Smooth muscle cell (in vitro differentiated cells): ENCODE data around the gene YIPF6. TPM values are rescaled to one million over a fixed set of nuclear protein-coding genes. Genes with fewer than 3 reads are reported as not detected.

ENCODE experiments used
- DNase-seq: peaks from one replicate; lab custom pipeline; 2025; ENCODE audit not compliant: unreplicated experiment; lab: John Stamatoyannopoulos, UW
- H2AFZ ChIP-seq: fragments of 200-600 bp; sonication (generic); 2 replicates; pipeline ENCODE4 v1.6.0; 2016; ENCODE audit warnings: antibody characterized with exemption, low read depth, mild to moderate bottlenecking
- H3F3A ChIP-seq: fragments of 200-600 bp; sonication (generic); 2 replicates; pipeline ENCODE4 v1.6.0; 2017; ENCODE audit warnings: antibody characterized with exemption, low read depth
- H3K27ac ChIP-seq: fragments of 200-600 bp; sonication (generic); 2 replicates; pipeline ENCODE4 v1.5.1; 2016; ENCODE audit warnings: low read depth, mild to moderate bottlenecking
- H3K27me3 ChIP-seq: fragments of 200-600 bp; sonication (generic); 2 replicates; pipeline ENCODE4 v1.6.1; 2016; ENCODE audit warnings: low read depth, mild to moderate bottlenecking
- H3K36me3 ChIP-seq: fragments of 200-600 bp; sonication (generic); 2 replicates; pipeline ENCODE4 v1.5.1; 2016; ENCODE audit warnings: low read depth
- H3K4me1 ChIP-seq: fragments of 200-600 bp; sonication (generic); 2 replicates; pipeline ENCODE4 v1.5.1; 2016; ENCODE audit warnings: low read depth
- H3K4me2 ChIP-seq: fragments of 200-600 bp; sonication (generic); 2 replicates; pipeline ENCODE4 v1.6.0; 2016; ENCODE audit warnings: mild to moderate bottlenecking
- H3K4me3 ChIP-seq: fragments of 200-600 bp; sonication (generic); 2 replicates; pipeline ENCODE4 v1.5.1; 2016; ENCODE audit warnings: mild to moderate bottlenecking
- H3K79me2 ChIP-seq: fragments of 200-600 bp; sonication (generic); 2 replicates; pipeline ENCODE4 v1.6.0; 2016; ENCODE audit warnings: low read depth, mild to moderate bottlenecking
- H3K9ac ChIP-seq: fragments of 200-600 bp; sonication (generic); 2 replicates; pipeline ENCODE4 v1.6.0; 2016; ENCODE audit warnings: low read depth
- H3K9me3 ChIP-seq: fragments of 200-600 bp; sonication (generic); replicated peaks from 2 replicates; pipeline ENCODE4 v1.5.1; 2016; ENCODE audit warnings: low read depth
- H4K20me1 ChIP-seq: fragments of 200-600 bp; sonication (generic); 2 replicates; pipeline ENCODE4 v1.6.0; 2016; ENCODE audit warnings: low read depth
- WGBS: methylation state at CpG from one replicate; pipeline ENCODE4 v1.1.7; 2016; ENCODE audit warnings: low lambda C conversion rate; 5-methylcytosine and 5-hydroxymethylcytosine counted together
- polyA plus RNA-seq: library from polyadenylated mRNA; unstranded; fragments of >200 nt; fragmentation: Nextera tagmentation; extraction: Ambion mirVana; gene quantifications from 2 replicates; pipeline ENCODE4 v1.2.1, GENCODE V29; 2016
- total RNA-seq: library from RNA; depleted of rRNA; stranded (reverse); fragments of >200 nt; gene quantifications from 2 replicates; pipeline ENCODE4 v1.2.3, GENCODE V29; 2014
- TF ChIP-seq, protein P1 (sequence below): fragments of 200-600 bp; sonication (generic); IDR thresholded peaks from 2 replicates; pipeline ENCODE4 v1.5.1; 2017; ENCODE audit warnings: borderline replicate concordance, mild to moderate bottlenecking, antibody characterized with exemption; ENCODE audit not compliant: insufficient read depth, poor library complexity, severe bottlenecking

YIPF6 gene
- total and polyA plus RNA-seq, 2 experiments from 2014 or later: 32.6 to 36.0 TPM

DNA sequence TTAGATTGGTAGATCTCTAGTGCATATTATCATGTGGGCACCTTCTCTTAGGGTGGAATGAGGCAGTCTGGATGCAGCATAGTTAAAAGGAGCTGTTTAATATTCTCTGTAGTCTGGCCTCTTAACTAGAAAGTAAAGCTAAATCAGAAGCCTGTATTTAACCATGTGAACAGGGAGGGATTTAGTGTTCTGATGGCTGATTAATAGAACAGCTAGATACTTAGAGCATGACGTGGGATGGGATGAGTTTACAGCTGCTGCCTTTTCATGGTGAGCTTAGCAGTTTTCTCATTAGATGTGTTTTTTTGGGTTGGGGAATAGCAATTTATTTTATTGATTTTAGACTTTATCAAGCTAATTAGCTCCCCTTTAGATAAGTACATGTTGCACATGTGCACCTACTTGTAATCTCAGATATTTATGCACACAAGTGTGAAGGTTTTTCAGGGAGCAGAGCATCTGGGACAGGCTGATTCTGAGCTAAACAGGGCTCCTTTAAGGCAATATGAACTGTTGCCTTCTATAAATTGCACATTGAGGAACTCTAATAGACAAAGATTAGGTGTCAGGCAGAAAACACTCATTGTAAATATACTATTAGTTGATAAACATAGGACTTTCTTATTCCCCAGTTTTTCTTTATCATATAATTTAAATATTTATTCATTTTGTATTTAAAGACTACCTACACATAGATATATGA, 34.1 kb downstream of the YIPF6 start:
- TF ChIP-seq, protein P1, sequence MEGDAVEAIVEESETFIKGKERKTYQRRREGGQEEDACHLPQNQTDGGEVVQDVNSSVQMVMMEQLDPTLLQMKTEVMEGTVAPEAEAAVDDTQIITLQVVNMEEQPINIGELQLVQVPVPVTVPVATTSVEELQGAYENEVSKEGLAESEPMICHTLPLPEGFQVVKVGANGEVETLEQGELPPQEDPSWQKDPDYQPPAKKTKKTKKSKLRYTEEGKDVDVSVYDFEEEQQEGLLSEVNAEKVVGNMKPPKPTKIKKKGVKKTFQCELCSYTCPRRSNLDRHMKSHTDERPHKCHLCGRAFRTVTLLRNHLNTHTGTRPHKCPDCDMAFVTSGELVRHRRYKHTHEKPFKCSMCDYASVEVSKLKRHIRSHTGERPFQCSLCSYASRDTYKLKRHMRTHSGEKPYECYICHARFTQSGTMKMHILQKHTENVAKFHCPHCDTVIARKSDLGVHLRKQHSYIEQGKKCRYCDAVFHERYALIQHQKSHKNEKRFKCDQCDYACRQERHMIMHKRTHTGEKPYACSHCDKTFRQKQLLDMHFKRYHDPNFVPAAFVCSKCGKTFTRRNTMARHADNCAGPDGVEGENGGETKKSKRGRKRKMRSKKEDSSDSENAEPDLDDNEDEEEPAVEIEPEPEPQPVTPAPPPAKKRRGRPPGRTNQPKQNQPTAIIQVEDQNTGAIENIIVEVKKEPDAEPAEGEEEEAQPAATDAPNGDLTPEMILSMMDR: no peak
- no peak overlapping the region for H3K9ac ChIP-seq
- H3K27ac ChIP-seq: no peak overlapping the region

DNA sequence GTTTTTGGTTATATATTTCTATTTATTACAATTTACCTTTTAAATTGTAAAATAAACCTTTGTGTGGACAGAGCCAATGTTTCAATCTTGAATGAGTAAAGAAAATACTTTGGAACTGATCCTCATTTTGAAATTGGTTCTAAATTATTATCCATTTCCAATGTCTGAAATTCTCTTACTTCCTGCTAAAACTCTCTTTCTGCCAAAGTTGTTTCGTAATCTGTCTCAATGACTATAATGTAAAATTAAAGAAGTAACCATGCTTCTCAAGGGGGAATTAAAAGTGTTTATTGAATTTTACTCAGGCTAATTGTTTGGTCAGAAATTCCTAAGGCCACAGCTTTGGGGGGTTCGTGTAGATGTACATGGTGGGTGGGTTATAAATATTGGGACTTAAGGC, 34.8 kb downstream of the YIPF6 start:
- Histone ChIP-seq H3K9me3 (no peaks in the 10 kb centered on the region), H3K4me2 (no peak overlapping the region), H3K36me3 (no peaks in the 10 kb centered on the region), H3K27ac (no peak overlapping the region), H4K20me1 (peaks cover 5% of the 10 kb centered on the region), H3K27me3 (no peaks in the 10 kb centered on the region), H3K79me2 (no peaks in the 10 kb centered on the region), H2AFZ (no peak overlapping the region), H3K4me1 (no peaks in the 10 kb centered on the region), H3K4me3 (no peak overlapping the region), H3K9ac (no peak overlapping the region), H3F3A (no peaks in the 10 kb centered on the region)
- TF ChIP-seq, protein P1: no peak
- 74% methylated on average over 2 of the region's 2 CpGs for WGBS
- DNase-seq: no peak

More for the DNA sequence above, 34.1 kb downstream of the YIPF6 start:
- Histone ChIP-seq H3F3A (no peaks in the 10 kb centered on the region), H3K4me2 (no peak overlapping the region), H3K4me3 (no peak overlapping the region), H3K27me3 (no peaks in the 10 kb centered on the region), H4K20me1 (peaks cover 5% of the 10 kb centered on the region), H3K79me2 (no peaks in the 10 kb centered on the region), H3K36me3 (no peaks in the 10 kb centered on the region), H2AFZ (no peak overlapping the region), H3K9me3 (no peaks in the 10 kb centered on the region), H3K4me1 (no peaks in the 10 kb centered on the region)
- DNase-seq: no peak
- WGBS: 54% methylated on average over 1 of the region's 1 CpG

DNA sequence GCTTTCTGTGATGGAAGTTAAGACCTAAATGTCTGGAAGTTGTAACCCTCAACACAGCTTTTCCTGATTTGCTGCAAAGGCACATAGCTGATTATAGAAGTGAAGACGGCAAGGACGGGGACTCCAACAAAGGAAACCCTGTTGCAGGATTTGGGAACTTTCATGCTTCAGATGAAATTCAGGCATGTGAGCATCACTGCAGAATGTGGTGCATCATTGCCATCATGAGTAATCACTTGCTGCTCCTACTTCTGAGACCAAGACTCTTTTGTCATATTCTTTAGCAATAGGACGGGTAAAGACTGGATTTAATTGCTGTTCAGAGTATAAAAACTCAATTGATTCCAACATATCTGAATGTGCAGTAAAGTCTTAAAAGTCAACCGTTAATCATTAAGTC, 35.8 kb downstream of the YIPF6 start:
- H3K79me2 ChIP-seq: no peaks in the 10 kb centered on the region
- H3K4me2 ChIP-seq: no peak overlapping the region
- TF ChIP-seq, protein P1: no peak
- H4K20me1 ChIP-seq: peaks cover under 1% of the 10 kb centered on the region
- H2AFZ ChIP-seq: no peak overlapping the region
- WGBS: 82% methylated on average over 4 of the region's 4 CpGs
- H3K9ac ChIP-seq: no peak overlapping the region
- no peaks in the 10 kb centered on the region for H3K4me1 ChIP-seq
- H3K9me3 ChIP-seq: no peaks in the 10 kb centered on the region
- H3F3A ChIP-seq: no peaks in the 10 kb centered on the region
- H3K4me3 ChIP-seq: no peak overlapping the region
- H3K27me3 ChIP-seq: no peaks in the 10 kb centered on the region
- no peak overlapping the region for H3K27ac ChIP-seq
- no peak for DNase-seq
- H3K36me3 ChIP-seq: no peaks in the 10 kb centered on the region

DNA sequence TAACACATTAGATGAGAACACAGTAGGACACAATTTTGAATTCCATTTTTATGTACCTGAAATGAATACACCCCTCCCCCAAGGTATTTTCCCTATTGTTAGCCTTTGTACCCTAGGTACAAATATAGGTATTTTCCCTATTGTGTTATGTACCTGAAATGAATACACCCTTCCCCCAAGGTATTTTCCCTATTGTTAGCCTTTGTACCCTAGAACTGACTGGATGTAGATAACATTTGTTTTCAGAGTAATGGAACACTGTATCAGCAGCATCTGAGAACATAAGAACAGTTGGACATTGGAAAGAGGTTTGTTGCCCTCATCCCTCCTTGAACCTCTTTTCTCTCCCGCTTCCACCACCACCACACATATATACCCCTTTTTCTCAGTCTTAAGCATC, 37.6 kb downstream of the YIPF6 start:
- WGBS: 82% methylated on average over 1 of the region's 1 CpG
- Histone ChIP-seq H3K9me3 (no peaks in the 10 kb centered on the region), H3K4me3 (no peak overlapping the region), H4K20me1 (no peaks in the 10 kb centered on the region), H3F3A (no peaks in the 10 kb centered on the region), H3K4me2 (no peak overlapping the region), H3K9ac (no peak overlapping the region), H3K36me3 (no peaks in the 10 kb centered on the region), H3K79me2 (no peaks in the 10 kb centered on the region), H2AFZ (no peak overlapping the region), H3K27me3 (no peaks in the 10 kb centered on the region), H3K4me1 (no peaks in the 10 kb centered on the region), H3K27ac (no peak overlapping the region)
- TF ChIP-seq, protein P1: no peak
- DNase-seq: no peak
